Trophoblast cell (in vitro differentiated cells and primary cell): ENCODE measurements around the gene EPC2.
"Not testable (repeated sequence)": the region's sequence is repeated elsewhere in the genome, so short reads cannot be mapped to it uniquely, and the experiment has no call there.

ENCODE experiments used
- DNase-seq, 2 donors: peaks; one replicate each; pipeline ENCODE4 v3.0.0-alpha.2; 2016
- H2AFZ ChIP-seq: 2 replicates; pipeline ENCODE4 v1.6.1; 2013; ENCODE audit warnings: low read length, moderate library complexity, mild to moderate bottlenecking; ENCODE audit not compliant: insufficient read depth, poor library complexity
- H2AK5ac ChIP-seq: 2 replicates; pipeline ENCODE4 v1.6.1; 2013; ENCODE audit warnings: mild to moderate bottlenecking, low read length
- H2BK120ac ChIP-seq: 2 replicates; pipeline ENCODE4 v1.6.1; 2013; ENCODE audit warnings: low read length, mild to moderate bottlenecking, moderate library complexity; ENCODE audit not compliant: insufficient read depth, poor library complexity
- H2BK12ac ChIP-seq: 2 replicates; pipeline ENCODE4 v1.6.1; 2013; ENCODE audit warnings: mild to moderate bottlenecking, low read length, moderate library complexity
- H2BK5ac ChIP-seq: 2 replicates; pipeline ENCODE4 v1.6.1; 2013; ENCODE audit warnings: low read length, low read depth, moderate library complexity, mild to moderate bottlenecking; ENCODE audit not compliant: poor library complexity
- H3K14ac ChIP-seq: 2 replicates; pipeline ENCODE4 v1.6.1; 2013; ENCODE audit warnings: mild to moderate bottlenecking, low read length
- H3K18ac ChIP-seq: 2 replicates; pipeline ENCODE4 v1.6.1; 2013; ENCODE audit warnings: mild to moderate bottlenecking, low read length
- H3K23ac ChIP-seq: 2 replicates; pipeline ENCODE4 v1.6.1; 2013; ENCODE audit warnings: low read length
- H3K27ac ChIP-seq: 2 replicates; pipeline ENCODE4 v1.5.1; 2013; ENCODE audit warnings: low read depth, mild to moderate bottlenecking, inconsistent platforms, low read length, moderate library complexity
- H3K27me3 ChIP-seq: 2 replicates; pipeline ENCODE4 v1.6.1; 2013; ENCODE audit warnings: inconsistent platforms, mild to moderate bottlenecking, low read length, moderate library complexity; ENCODE audit not compliant: insufficient read depth
- H3K36me3 ChIP-seq, 2 experiments: 1 replicate in 1 of 2; 2 replicates in 1 of 2; pipeline ENCODE4 v1.6.1; 2013; ENCODE audit warnings: low read length in 2 of 2, mild to moderate bottlenecking in 2 of 2, moderate library complexity in 1 of 2; ENCODE audit not compliant: insufficient read depth in 2 of 2, control insufficient read depth in 1 of 2
- H3K4ac ChIP-seq: 2 replicates; pipeline ENCODE4 v1.6.1; 2013; ENCODE audit warnings: low read depth, mild to moderate bottlenecking, low read length, moderate library complexity
- H3K4me1 ChIP-seq, 2 experiments: 1 replicate in 1 of 2; 2 replicates in 1 of 2; pipeline ENCODE4 v1.6.1; 2013; ENCODE audit warnings: low read length in 2 of 2, mild to moderate bottlenecking in 2 of 2, moderate library complexity in 1 of 2; ENCODE audit not compliant: insufficient read depth in 2 of 2, control insufficient read depth in 1 of 2
- H3K4me2 ChIP-seq: 2 replicates; pipeline ENCODE4 v1.6.1; 2013; ENCODE audit warnings: inconsistent platforms, mild to moderate bottlenecking, low read length, moderate library complexity
- H3K4me3 ChIP-seq: 2 replicates; pipeline ENCODE4 v1.5.1; 2013; ENCODE audit warnings: mild to moderate bottlenecking, low read depth, low read length, inconsistent platforms
- H3K79me1 ChIP-seq: one replicate; pipeline ENCODE4 v1.6.1; 2013; ENCODE audit warnings: low read length
- H3K79me2 ChIP-seq: 2 replicates; pipeline ENCODE4 v1.6.1; 2013; ENCODE audit warnings: low read length, mild to moderate bottlenecking; ENCODE audit not compliant: control insufficient read depth, insufficient read depth, poor library complexity
- H3K9ac ChIP-seq: 2 replicates; pipeline ENCODE4 v1.6.1; 2013; ENCODE audit warnings: mild to moderate bottlenecking, low read length
- H3K9me3 ChIP-seq: 2 replicates; pipeline ENCODE4 v1.6.1; 2013; ENCODE audit warnings: low read depth, mild to moderate bottlenecking, control low read depth, inconsistent platforms, low read length; ENCODE audit not compliant: insufficient read depth
- H4K12ac ChIP-seq: 2 replicates; pipeline ENCODE4 v1.6.1; 2013; ENCODE audit warnings: low read depth, mild to moderate bottlenecking, low read length, moderate library complexity
- H4K8ac ChIP-seq: 2 replicates; pipeline ENCODE4 v1.6.1; 2013; ENCODE audit warnings: low read depth, mild to moderate bottlenecking, low read length, moderate library complexity
- H4K91ac ChIP-seq: one replicate; pipeline ENCODE4 v1.6.1; 2013; ENCODE audit warnings: low read depth, mild to moderate bottlenecking, low read length, moderate library complexity
- WGBS: extraction: QIAGEN DNeasy Blood & Tissue Kit; methylation state at CpG from one replicate; pipeline ENCODE4 v1.1.7; 2013; ENCODE audit warnings: missing lambda C conversion rate; ENCODE audit not compliant: insufficient read length, insufficient coverage; ENCODE audit errors: extremely low coverage; 5-methylcytosine and 5-hydroxymethylcytosine counted together

EPC2 gene

DNA sequence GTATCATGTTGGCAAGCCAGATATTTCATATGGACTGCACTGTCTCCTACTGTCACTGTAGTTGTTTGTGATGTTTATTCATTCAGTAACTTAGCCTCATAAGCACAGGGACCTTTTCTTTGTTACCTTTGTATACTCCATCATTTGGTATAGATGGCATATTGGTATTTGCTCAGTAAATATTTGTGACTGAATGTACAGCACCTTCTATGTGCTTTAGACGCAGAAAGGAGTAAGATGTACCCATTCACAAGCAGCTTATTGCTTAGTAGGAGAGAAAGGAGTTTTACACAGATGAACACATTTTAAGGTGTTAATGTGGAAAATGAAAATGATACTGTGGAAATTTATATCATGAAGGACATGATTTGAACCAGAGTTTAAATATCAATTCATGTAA is 12.0 kb downstream of the EPC2 start:
- Histone ChIP-seq H3K27me3 (no peaks in the 10 kb centered on the region), H4K12ac (no peak overlapping the region), H3K36me3 (no peaks in the 10 kb centered on the region), H3K79me1 (no peaks in the 10 kb centered on the region), H3K4me1 (no peaks in the 10 kb centered on the region), H3K9me3 (no peaks in the 10 kb centered on the region), H2BK120ac (no peak overlapping the region), H2AK5ac (no peak overlapping the region), H3K79me2 (no peaks in the 10 kb centered on the region), H2BK5ac (no peak overlapping the region), H3K4me2 (no peak overlapping the region), H3K23ac (no peak overlapping the region), H3K14ac (no peak overlapping the region), H2BK12ac (no peak overlapping the region), H3K9ac (no peak overlapping the region), H4K91ac (no peak overlapping the region), H4K8ac (no peak overlapping the region), H2AFZ (no peak overlapping the region), H3K18ac (no peak overlapping the region), H3K4me3 (no peak overlapping the region), H3K27ac (no peak overlapping the region), H3K4ac (no peak overlapping the region)
- no peak for DNase-seq
- no CpG with 5 or more reads among the region's 1 CpG for WGBS

DNA sequence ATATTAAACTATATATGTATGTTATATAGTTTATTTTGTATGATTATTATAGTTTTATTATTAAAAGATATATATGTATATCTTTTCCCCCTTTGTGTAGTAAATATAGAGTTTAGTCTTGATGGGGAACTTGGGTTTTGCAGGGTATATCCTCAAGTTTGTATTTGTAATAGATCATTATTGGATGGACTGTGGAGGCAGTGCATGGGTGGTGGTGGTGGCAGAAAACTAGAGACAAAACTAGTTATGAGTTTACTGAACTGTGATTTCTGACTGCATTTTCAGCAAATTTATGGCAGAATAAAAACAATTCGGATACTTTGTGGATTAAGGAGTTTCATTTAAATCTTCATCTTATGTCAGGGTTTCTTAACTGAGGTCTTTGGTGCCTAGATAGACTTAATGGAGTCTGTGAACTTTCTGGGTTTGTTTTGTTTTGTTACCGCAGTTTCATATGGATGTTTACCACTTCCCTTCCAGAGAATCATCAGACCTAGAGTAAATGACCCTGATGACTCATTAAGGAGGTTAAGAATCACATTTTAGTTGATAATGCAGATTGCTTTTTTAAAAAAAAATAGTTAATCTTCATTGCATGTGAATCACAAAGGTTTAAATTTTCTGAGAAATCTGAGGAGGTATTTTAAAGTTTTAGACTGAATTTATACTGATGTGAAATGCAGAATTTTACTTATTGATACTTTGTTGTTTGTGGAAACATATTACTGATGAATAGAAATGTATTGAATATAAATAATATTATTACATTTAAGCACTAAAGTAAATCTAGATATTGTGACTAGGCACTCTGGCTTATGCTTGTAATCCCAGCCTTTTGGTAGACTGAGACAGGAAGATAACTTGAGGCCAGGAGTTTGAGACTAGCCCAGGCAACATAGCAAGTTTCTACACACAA is 14.5 kb downstream of the EPC2 start:
- H4K8ac ChIP-seq: no peak overlapping the region
- H2BK5ac ChIP-seq: no peak overlapping the region
- no peak overlapping the region for H2BK12ac ChIP-seq
- no peaks in the 10 kb centered on the region for H3K4me1 ChIP-seq
- H3K79me1 ChIP-seq: no peaks in the 10 kb centered on the region
- no peaks in the 10 kb centered on the region for H3K27me3 ChIP-seq
- no CpG with 5 or more reads among the region's 2 CpGs for WGBS
- H3K79me2 ChIP-seq: peaks cover 2% of the 10 kb centered on the region
- no peak overlapping the region for H2BK120ac ChIP-seq
- H3K9me3 ChIP-seq: no peaks in the 10 kb centered on the region
- no peak overlapping the region for H3K14ac ChIP-seq
- no peak overlapping the region for H3K4ac ChIP-seq
- no peak overlapping the region for H2AK5ac ChIP-seq
- H3K9ac ChIP-seq: no peak overlapping the region
- no peak overlapping the region for H4K91ac ChIP-seq
- H3K4me3 ChIP-seq: no peak overlapping the region
- H3K23ac ChIP-seq: no peak overlapping the region
- H3K27ac ChIP-seq: no peak overlapping the region
- H3K36me3 ChIP-seq: no peaks in the 10 kb centered on the region
- DNase-seq: no peak
- H4K12ac ChIP-seq: no peak overlapping the region
- H3K4me2 ChIP-seq: no peak overlapping the region
- H2AFZ ChIP-seq: no peak overlapping the region
- no peak overlapping the region for H3K18ac ChIP-seq

DNA sequence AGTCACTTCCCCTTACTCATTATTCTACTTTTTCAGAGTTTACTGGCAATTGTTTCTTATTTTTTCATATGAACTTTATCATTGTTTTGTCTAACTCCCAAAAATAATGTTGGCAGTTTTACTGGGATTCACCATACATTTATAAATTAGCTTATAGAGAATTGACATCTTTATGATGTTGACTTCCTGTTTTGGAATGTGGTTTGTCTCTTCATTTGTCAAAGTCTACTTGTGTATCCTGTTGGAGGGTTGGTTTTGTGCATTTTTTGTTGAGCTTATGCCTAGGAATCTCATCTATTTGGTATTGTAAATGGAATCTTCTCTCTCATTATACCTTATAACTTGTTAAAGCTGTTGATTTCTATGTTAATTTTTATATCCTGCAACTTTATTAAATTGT is 16.4 kb downstream of the EPC2 start:
- H2BK12ac ChIP-seq: no peak overlapping the region
- no peaks in the 10 kb centered on the region for H3K79me1 ChIP-seq
- peaks cover 4% of the 10 kb centered on the region for H3K79me2 ChIP-seq
- H4K12ac ChIP-seq: no peak overlapping the region
- no peak overlapping the region for H3K4ac ChIP-seq
- H3K27me3 ChIP-seq: no peaks in the 10 kb centered on the region
- no peak overlapping the region for H2BK5ac ChIP-seq
- no peak overlapping the region for H4K8ac ChIP-seq
- no peak overlapping the region for H3K27ac ChIP-seq
- no peak overlapping the region for H2AFZ ChIP-seq
- no peak overlapping the region for H3K18ac ChIP-seq
- no peaks in the 10 kb centered on the region for H3K4me1 ChIP-seq
- H3K23ac ChIP-seq: no peak overlapping the region
- H3K4me2 ChIP-seq: no peak overlapping the region
- no peak overlapping the region for H2AK5ac ChIP-seq
- H4K91ac ChIP-seq: no peak overlapping the region
- no peaks in the 10 kb centered on the region for H3K36me3 ChIP-seq
- H3K9ac ChIP-seq: no peak overlapping the region
- H3K4me3 ChIP-seq: no peak overlapping the region
- H3K14ac ChIP-seq: no peak overlapping the region
- no peak for DNase-seq
- no peaks in the 10 kb centered on the region for H3K9me3 ChIP-seq
- no peak overlapping the region for H2BK120ac ChIP-seq

DNA sequence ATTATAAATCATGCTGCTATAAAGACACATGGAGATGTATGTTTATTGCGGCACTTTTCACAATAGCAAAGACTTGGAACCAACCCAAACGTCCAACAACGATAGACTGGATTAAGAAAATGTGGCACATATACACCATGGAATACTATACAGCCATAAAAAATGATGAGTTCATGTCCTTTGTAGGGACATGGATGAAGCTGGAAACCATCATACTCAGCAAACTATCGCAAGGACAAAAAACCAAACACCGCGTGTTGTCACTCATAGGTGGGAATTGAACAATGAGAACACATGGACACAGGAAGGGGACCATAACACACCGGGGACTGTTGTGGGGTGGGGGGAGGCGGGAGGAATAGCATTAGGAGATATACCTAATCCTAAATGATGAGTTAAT is 17.8 kb downstream of the EPC2 start:
- H3K4me1 ChIP-seq, H3K4me2 ChIP-seq, H3K79me2 ChIP-seq: not testable (repeated sequence)

More for the DNA sequence above, 17.8 kb downstream of the EPC2 start:
- H3K4ac ChIP-seq, H3K79me1 ChIP-seq, H2BK120ac ChIP-seq, H3K36me3 ChIP-seq, H3K9ac ChIP-seq, H3K14ac ChIP-seq, H3K9me3 ChIP-seq, H4K12ac ChIP-seq, H2AFZ ChIP-seq, H4K91ac ChIP-seq, H2AK5ac ChIP-seq, H3K18ac ChIP-seq, H3K27me3 ChIP-seq, DNase-seq, H3K4me3 ChIP-seq, H4K8ac ChIP-seq, H3K23ac ChIP-seq, H3K27ac ChIP-seq, H2BK5ac ChIP-seq, H2BK12ac ChIP-seq: not testable (repeated sequence)
- WGBS: no CpG with 5 or more reads among the region's 8 CpGs
